Right lobe of liver (tissue), 6 donors: ENCODE measurements around the gene CALML3. TPM values are rescaled to one million over a fixed set of nuclear protein-coding genes. Genes with fewer than 3 reads are reported as not detected.

Experiments
- ATAC-seq, 4 donors: fragments of 200-7000 bp; cut with Tn5 transposase; one replicate each; pipeline ENCODE4 v1.9.1; 2020; ENCODE audit warnings: mild to moderate bottlenecking in 4 of 4, moderate library complexity in 4 of 4
- DNase-seq, 3 donors: peaks; one replicate each; pipeline ENCODE4 v3.0.0-alpha.2; 2020
- H3K27ac ChIP-seq, 3 donors: fragments of 200-600 bp; one replicate each; pipeline ENCODE4 v1.8.0; 2022
- H3K27me3 ChIP-seq, 2 donors: fragments of 200-600 bp; one replicate each; pipeline ENCODE4 v1.8.0; 2022
- H3K36me3 ChIP-seq, 4 donors: fragments of 200-600 bp; sonication (generic) in 1 of 4; one replicate each; pipeline versions ENCODE4 v1.5.1 to v1.8.0; 2017 to 2022; ENCODE audit warnings: control low read depth in 1 of 4
- H3K4me1 ChIP-seq, 4 donors: fragments of 200-600 bp; sonication (generic) in 1 of 4; one replicate each; pipeline versions ENCODE4 v1.5.1 to v1.8.0; 2017 to 2022; ENCODE audit warnings: control low read depth in 1 of 4
- H3K4me3 ChIP-seq, 3 donors: fragments of 200-600 bp; one replicate each; pipeline ENCODE4 v1.8.0; 2022
- H3K9me3 ChIP-seq, 4 donors: fragments of 200-600 bp; sonication (generic) in 1 of 4; one replicate each; pipeline versions ENCODE4 v1.5.1 to v1.8.0; 2017 to 2022; ENCODE audit warnings: control low read depth in 1 of 4
- POLR2A ChIP-seq: fragments of 450-650 bp; IDR thresholded peaks from one replicate; pipeline ENCODE4 v1.6.1; 2017; ENCODE audit warnings: antibody characterized with exemption, mild to moderate bottlenecking
- WGBS: methylation state at CpG from one replicate; pipeline ENCODE4 v1.1.6; 2018; ENCODE audit warnings: low coverage, low lambda C conversion rate; ENCODE audit not compliant: insufficient coverage; ENCODE audit errors: missing lambda C conversion rate; 5-methylcytosine and 5-hydroxymethylcytosine counted together
- intact Hi-C, 2 donors: fragments of 100-400 bp; cut with DNase I; formaldehyde crosslinking; loops; one replicate each; pipeline versions ENCODE4 v1.11.2 to v1.14.1; 2022
- total RNA-seq, 6 experiments: library from RNA; depleted of rRNA in 2 of 6; stranded (reverse); fragments of >200 nt in 2 of 6; fragmentation: NEBNext Ultra II Directional in 3 of 6; extraction: Animal tissue kit (Norgen Biotek cat#: 25700) in 3 of 6; gene quantifications; one replicate each; pipeline versions ENCODE4 v1.1.0 to v1.2.4, GENCODE V29; 2016 to 2023
- TF ChIP-seq, protein P1 (sequence below), 4 donors: fragments of 200-600 bp in 3 of 4; fragments of 450-650 bp in 1 of 4; IDR thresholded peaks; one replicate each; pipeline versions ENCODE4 v1.5.1 to v1.8.0; 2016 to 2022; ENCODE audit warnings: antibody characterized with exemption in 4 of 4, mild to moderate bottlenecking in 2 of 4
- donor health status: DM: no; HTN: yes; CAD: no.
- donor health status: DM: no; HTN: no; CAD: no.
- donor health status: DM: no; HTN: no; CAD: no.
- donor health status: DM: no; HTN: yes; CAD: no.
- donor health status: DM: no; HTN: yes; CAD: no.

CALML3 gene
- total RNA-seq, 6 experiments from 2014 or later = 0.22 TPM; not detected in 5

DNA sequence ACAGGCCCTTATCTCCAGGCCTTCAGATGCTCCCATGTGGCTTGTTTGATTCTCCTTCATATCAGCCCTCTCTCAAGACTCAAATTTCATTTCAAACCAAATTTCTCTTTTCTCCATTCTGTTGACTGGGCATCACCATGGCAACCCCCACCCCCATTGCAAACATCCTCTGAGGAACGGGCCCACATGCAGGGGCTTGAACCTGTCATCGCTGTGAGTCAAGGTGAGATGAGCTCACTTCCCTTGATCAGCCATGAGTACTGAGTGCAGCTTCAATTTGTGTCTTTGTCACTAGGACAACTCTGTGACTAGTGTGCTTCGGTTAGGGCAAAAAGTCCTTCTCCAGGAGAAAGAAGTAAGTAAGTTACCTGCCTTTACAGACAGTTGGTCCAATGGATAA lies 41.9 kb downstream of the CALML3 start:
- Histone ChIP-seq H3K27ac (no peak overlapping the region), H3K9me3 (no peaks in the 10 kb centered on the region), H3K36me3 (no peaks in the 10 kb centered on the region), H3K4me1 (peaks cover 0 to 13% (median 3%) of the 10 kb centered on the region in 4 donors), H3K4me3 (no peak overlapping the region), H3K27me3 (no peaks in the 10 kb centered on the region)
- peak in 2 of 3 donors; percentile 13 for DNase-seq
- WGBS = 77% methylated on average over 2 of the region's 3 CpGs
- no peak for ATAC-seq
- TF ChIP-seq, protein P1, sequence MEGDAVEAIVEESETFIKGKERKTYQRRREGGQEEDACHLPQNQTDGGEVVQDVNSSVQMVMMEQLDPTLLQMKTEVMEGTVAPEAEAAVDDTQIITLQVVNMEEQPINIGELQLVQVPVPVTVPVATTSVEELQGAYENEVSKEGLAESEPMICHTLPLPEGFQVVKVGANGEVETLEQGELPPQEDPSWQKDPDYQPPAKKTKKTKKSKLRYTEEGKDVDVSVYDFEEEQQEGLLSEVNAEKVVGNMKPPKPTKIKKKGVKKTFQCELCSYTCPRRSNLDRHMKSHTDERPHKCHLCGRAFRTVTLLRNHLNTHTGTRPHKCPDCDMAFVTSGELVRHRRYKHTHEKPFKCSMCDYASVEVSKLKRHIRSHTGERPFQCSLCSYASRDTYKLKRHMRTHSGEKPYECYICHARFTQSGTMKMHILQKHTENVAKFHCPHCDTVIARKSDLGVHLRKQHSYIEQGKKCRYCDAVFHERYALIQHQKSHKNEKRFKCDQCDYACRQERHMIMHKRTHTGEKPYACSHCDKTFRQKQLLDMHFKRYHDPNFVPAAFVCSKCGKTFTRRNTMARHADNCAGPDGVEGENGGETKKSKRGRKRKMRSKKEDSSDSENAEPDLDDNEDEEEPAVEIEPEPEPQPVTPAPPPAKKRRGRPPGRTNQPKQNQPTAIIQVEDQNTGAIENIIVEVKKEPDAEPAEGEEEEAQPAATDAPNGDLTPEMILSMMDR (IDR thresholded peaks at IDR 0.05) = no peak
- TF ChIP-seq POLR2A = no peak
- intact Hi-C loops = no loop called here

DNA sequence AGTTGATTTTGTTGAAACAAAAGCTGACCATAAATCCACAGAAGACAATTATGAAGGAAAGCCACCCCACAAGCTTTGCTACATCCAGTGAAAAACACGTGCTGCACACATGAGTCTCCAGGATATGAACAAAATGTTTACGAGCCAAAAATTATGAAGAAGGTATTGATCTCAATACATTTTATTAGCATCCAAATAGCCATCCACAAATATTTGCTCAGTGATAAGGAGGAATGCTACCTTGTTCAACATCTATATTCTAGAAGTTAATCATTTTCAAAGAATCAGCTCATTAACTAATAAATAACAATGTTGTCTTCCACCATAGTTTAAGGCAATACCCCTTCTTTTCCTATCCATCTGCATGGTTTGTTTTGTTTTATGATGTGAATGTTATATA lies 42.7 kb downstream of the CALML3 start:
- WGBS = 54% methylated on average over 2 of the region's 2 CpGs
- no peaks in the 10 kb centered on the region for H3K27me3 ChIP-seq
- no peak overlapping the region for H3K4me3 ChIP-seq
- no peak for DNase-seq
- ATAC-seq = no peak
- peaks cover 0 to 17% (median 5%) of the 10 kb centered on the region in 4 donors for H3K4me1 ChIP-seq
- TF ChIP-seq POLR2A = no peak
- TF ChIP-seq, protein P1 (IDR thresholded peaks at IDR 0.05) = no peak
- no peaks in the 10 kb centered on the region for H3K9me3 ChIP-seq
- no peak overlapping the region for H3K27ac ChIP-seq
- no peaks in the 10 kb centered on the region for H3K36me3 ChIP-seq
- intact Hi-C loops = no loop called here

DNA sequence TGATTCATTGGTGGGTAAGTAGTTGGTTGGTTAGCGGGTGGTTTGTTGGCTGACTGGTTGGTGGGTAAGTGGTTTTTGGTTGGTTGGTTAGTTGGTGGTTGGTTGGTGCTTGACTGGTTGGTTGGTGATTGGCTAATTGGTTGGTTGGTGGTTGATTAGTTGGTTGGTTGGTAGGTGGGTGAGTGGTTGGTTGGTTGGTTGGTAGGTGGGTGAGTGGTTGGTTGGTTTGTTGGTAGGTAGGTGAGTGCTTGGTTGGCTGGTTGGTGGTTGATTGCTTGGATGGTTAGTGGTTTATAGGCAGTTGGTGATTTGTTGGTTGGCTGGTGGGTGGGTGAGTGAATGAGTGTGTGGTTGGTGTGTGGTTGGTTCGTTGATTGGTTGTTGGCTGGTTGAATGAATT lies 44.2 kb downstream of the CALML3 start:
- WGBS = 95% methylated on average over 2 of the region's 2 CpGs
- H3K4me3 ChIP-seq = no peak overlapping the region
- intact Hi-C loops = no loop called here
- peaks cover 0 to 17% (median 8%) of the 10 kb centered on the region in 4 donors for H3K4me1 ChIP-seq
- peak in 1 of 3 donors; percentile 2 for DNase-seq
- H3K27ac ChIP-seq = no peak overlapping the region
- no peaks in the 10 kb centered on the region for H3K36me3 ChIP-seq
- H3K27me3 ChIP-seq = no peaks in the 10 kb centered on the region
- no peaks in the 10 kb centered on the region for H3K9me3 ChIP-seq
- no peak for ATAC-seq
- TF ChIP-seq, protein P1 (IDR thresholded peaks at IDR 0.05) = no peak
- TF ChIP-seq POLR2A = no peak

DNA sequence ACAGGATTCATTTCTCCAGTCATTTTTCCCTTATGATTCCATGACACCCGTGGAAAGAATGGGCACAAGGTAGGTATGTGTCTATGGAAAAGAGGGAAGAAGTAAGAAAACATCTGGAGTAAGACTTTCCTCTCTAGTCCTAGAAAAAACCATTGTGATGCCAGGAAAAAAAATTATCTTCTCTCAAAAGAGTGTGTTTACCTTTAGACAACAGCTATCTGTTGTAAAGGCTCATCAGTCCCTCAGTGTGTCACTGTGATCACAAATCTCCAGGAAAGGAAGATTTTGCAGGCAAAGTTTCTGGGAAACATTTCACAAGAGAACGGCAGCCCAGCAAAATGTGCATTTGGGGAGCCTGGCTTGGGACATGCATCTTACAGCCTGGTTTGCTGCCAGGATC lies 44.8 kb downstream of the CALML3 start:
- Histone ChIP-seq H3K27me3 (no peaks in the 10 kb centered on the region), H3K4me3 (no peak overlapping the region), H3K27ac (no peak overlapping the region), H3K4me1 (peaks cover 0 to 22% (median 11%) of the 10 kb centered on the region in 4 donors), H3K9me3 (no peaks in the 10 kb centered on the region), H3K36me3 (no peaks in the 10 kb centered on the region)
- 57% methylated on average over 1 of the region's 2 CpGs for WGBS
- DNase-seq (peak in 1 of 3 donors; percentile 11), ATAC-seq (no peak)
- TF ChIP-seq, protein P1 (IDR thresholded peaks at IDR 0.05) = no peak
- intact Hi-C loops = no loop called here
